Right lobe of liver (tissue), 4 donors: ENCODE measurements around the gene TBCD.

Source experiments
- POLR2A ChIP-seq: fragments of 450-650 bp; IDR thresholded peaks from one replicate; pipeline ENCODE4 v1.6.1; 2017; ENCODE audit warnings: antibody characterized with exemption, mild to moderate bottlenecking
- TF ChIP-seq, protein P1 (sequence below), 4 donors: fragments of 200-600 bp in 3 of 4; fragments of 450-650 bp in 1 of 4; IDR thresholded peaks; one replicate each; pipeline versions ENCODE4 v1.5.1 to v1.8.0; 2016 to 2022; ENCODE audit warnings: antibody characterized with exemption in 4 of 4, mild to moderate bottlenecking in 2 of 4
- donor health status: DM: no; HTN: no; CAD: no.
- donor health status: DM: no; HTN: no; CAD: no.
- donor health status: DM: no; HTN: yes; CAD: no.

DNA sequence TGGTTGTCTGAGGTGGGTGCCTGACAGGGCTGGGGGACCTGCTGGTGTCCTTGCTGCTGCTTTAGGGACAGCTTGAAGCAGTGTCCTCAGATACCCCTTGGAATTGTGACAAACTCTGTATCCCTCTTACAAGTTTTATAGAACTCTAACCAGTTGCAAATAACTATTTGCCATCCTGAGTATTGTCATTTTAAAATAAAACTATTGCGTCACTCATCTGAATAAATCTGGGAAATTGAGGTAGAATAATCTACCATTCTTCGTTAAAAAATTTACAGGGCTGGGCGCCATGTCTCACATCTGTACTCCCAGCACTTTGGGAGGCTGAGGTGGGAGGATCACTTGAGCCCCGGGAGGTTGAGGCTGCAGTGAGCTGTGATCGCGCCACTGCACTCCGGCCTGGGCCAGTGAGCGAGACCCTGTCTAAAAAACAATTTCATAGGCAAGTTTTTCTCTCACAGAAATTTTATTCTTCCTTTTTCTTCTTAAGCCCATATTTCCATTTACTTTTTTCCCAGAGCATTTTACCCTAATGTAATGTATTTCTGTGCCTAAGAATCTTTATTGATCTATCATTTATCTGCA is 73.8 kb downstream of the TBCD start:
- TF ChIP-seq, protein P1, sequence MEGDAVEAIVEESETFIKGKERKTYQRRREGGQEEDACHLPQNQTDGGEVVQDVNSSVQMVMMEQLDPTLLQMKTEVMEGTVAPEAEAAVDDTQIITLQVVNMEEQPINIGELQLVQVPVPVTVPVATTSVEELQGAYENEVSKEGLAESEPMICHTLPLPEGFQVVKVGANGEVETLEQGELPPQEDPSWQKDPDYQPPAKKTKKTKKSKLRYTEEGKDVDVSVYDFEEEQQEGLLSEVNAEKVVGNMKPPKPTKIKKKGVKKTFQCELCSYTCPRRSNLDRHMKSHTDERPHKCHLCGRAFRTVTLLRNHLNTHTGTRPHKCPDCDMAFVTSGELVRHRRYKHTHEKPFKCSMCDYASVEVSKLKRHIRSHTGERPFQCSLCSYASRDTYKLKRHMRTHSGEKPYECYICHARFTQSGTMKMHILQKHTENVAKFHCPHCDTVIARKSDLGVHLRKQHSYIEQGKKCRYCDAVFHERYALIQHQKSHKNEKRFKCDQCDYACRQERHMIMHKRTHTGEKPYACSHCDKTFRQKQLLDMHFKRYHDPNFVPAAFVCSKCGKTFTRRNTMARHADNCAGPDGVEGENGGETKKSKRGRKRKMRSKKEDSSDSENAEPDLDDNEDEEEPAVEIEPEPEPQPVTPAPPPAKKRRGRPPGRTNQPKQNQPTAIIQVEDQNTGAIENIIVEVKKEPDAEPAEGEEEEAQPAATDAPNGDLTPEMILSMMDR (IDR thresholded peaks at IDR 0.05), result no peak
- no peak for TF ChIP-seq POLR2A
